ENCODE data around the gene IGFBP7.

- TF ChIP-seq YY1 (IDR thresholded peaks at IDR 0.05; ENCODE audit: insufficient read depth, insufficient read length): no peak
- no peak for TF ChIP-seq ZNF274 (IDR thresholded peaks at IDR 0.05; ENCODE audit: low read depth, low read length)
- no peak for TF ChIP-seq SUZ12 (IDR thresholded peaks at IDR 0.05; ENCODE audit: extremely low read depth, insufficient read depth, insufficient read length)
Observed at GRCh38 chr4:57065730-57066482, 44.3 kb downstream of the IGFBP7 start.
